ENCODE results near the gene AHSP. TPM values are rescaled to one million over a fixed set of nuclear protein-coding genes. Genes with fewer than 3 reads are reported as not detected.

The AHSP gene
- total RNA-seq, 1 experiment from 2014 or later: not detected

GRCh38 chr16:31498493-31498892 lies 29.2 kb upstream of the AHSP start:
- H3K4me1 ChIP-seq: peaks cover 14% of the 10 kb centered on the region
- no TSS peak for BruUV-seq (replicated peaks)
- no peak overlapping the region for H3K4me3 ChIP-seq (ENCODE audit: low read depth, low read length)
- Mint-ChIP-seq H3K27ac (ENCODE audit: unreplicated experiment) (no peak overlapping the region), H3K36me3 (ENCODE audit: insufficient read depth, unreplicated experiment) (peaks cover 5% of the 10 kb centered on the region), H3K4me3 (ENCODE audit: unreplicated experiment) (no peak overlapping the region), H3K9me3 (ENCODE audit: unreplicated experiment) (no peaks in the 10 kb centered on the region), H3K27me3 (ENCODE audit: insufficient read depth, unreplicated experiment) (no peaks in the 10 kb centered on the region), H3K4me1 (ENCODE audit: low read depth, unreplicated experiment) (peaks cover 6% of the 10 kb centered on the region)
- ChIA-PET CTCF (no interaction called here), POLR2A (no interaction called here)
- intact Hi-C loops (cut with micrococcal nuclease; ENCODE audit: unreplicated experiment): no loop called here
- no peak for DNase-seq
- H3K9me3 ChIP-seq: no peaks in the 10 kb centered on the region
- no peak for TF ChIP-seq CTCF (IDR thresholded peaks at IDR 0.05; ENCODE audit: insufficient read depth in 1 of 2, low read depth in 1 of 2, low read length in 1 of 2, severe bottlenecking in 1 of 2, unreplicated experiment in 1 of 2)
- no peaks in the 10 kb centered on the region for H3K27me3 ChIP-seq (replicated peaks; ENCODE audit: control insufficient read depth, insufficient read depth, low read length)
- no peaks in the 10 kb centered on the region; the same call in 1 of the 2 replicates for H3K36me3 ChIP-seq (ENCODE audit: control insufficient read depth, insufficient read depth, low read length)

- ChIA-PET CTCF (no interaction called here), POLR2A (interaction anchor here (0.5 kb wide), 1 partner anchor 402 kb away, joined by 3 read pairs; no protein-coding TSS in a partner anchor)
- no peak for TF ChIP-seq CTCF (IDR thresholded peaks at IDR 0.05; ENCODE audit: insufficient read depth in 1 of 2, low read depth in 1 of 2, low read length in 1 of 2, severe bottlenecking in 1 of 2, unreplicated experiment in 1 of 2)
- H3K4me1 Mint-ChIP-seq (ENCODE audit: low read depth, unreplicated experiment): peaks cover 6% of the 10 kb centered on the region
- H3K36me3 ChIP-seq (ENCODE audit: control insufficient read depth, insufficient read depth, low read length): no peaks in the 10 kb centered on the region
- no peak overlapping the region for H3K27ac Mint-ChIP-seq (ENCODE audit: unreplicated experiment)
- peaks cover 14% of the 10 kb centered on the region for H3K4me1 ChIP-seq
- BruUV-seq (replicated peaks): no TSS peak
- DNase-seq: no peak
- no peaks in the 10 kb centered on the region for H3K9me3 ChIP-seq
- intact Hi-C loops (cut with micrococcal nuclease; ENCODE audit: unreplicated experiment): no loop called here
- H3K9me3 Mint-ChIP-seq (ENCODE audit: unreplicated experiment): no peaks in the 10 kb centered on the region
- H3K4me3 ChIP-seq (ENCODE audit: low read depth, low read length): no peak overlapping the region
- H3K27me3 ChIP-seq (replicated peaks; ENCODE audit: control insufficient read depth, insufficient read depth, low read length): no peaks in the 10 kb centered on the region
- no peaks in the 10 kb centered on the region for H3K27me3 Mint-ChIP-seq (ENCODE audit: insufficient read depth, unreplicated experiment)
- H3K36me3 Mint-ChIP-seq (ENCODE audit: insufficient read depth, unreplicated experiment): peaks cover 5% of the 10 kb centered on the region
- no peak overlapping the region for H3K4me3 Mint-ChIP-seq (ENCODE audit: unreplicated experiment)
Measured at GRCh38 chr16:31499928-31500327, 27.8 kb upstream of the AHSP start.

- TF ChIP-seq CTCF (IDR thresholded peaks at IDR 0.05; ENCODE audit: insufficient read depth in 1 of 2, low read depth in 1 of 2, low read length in 1 of 2, severe bottlenecking in 1 of 2, unreplicated experiment in 1 of 2): no peak
- H3K27me3 Mint-ChIP-seq (ENCODE audit: insufficient read depth, unreplicated experiment): no peaks in the 10 kb centered on the region
- BruUV-seq (replicated peaks): no TSS peak
- H3K27ac Mint-ChIP-seq (ENCODE audit: unreplicated experiment): no peak overlapping the region
- no peaks in the 10 kb centered on the region for H3K9me3 Mint-ChIP-seq (ENCODE audit: unreplicated experiment)
- no peak overlapping the region for H3K4me3 Mint-ChIP-seq (ENCODE audit: unreplicated experiment)
- H3K4me1 ChIP-seq: peaks cover 14% of the 10 kb centered on the region
- POLR2A ChIA-PET: interaction anchor here (1.0 kb wide), 2 partner anchors 24 to 211 kb away, joined by 3 to 4 read pairs; a partner anchor contains a TSS
- peaks cover 5% of the 10 kb centered on the region for H3K36me3 Mint-ChIP-seq (ENCODE audit: insufficient read depth, unreplicated experiment)
- CTCF ChIA-PET: interaction anchor here (0.6 kb wide), 1 partner anchor 30 kb away, joined by 3 read pairs; no protein-coding TSS in a partner anchor
- H3K36me3 ChIP-seq (ENCODE audit: control insufficient read depth, insufficient read depth, low read length): no peaks in the 10 kb centered on the region
- H3K9me3 ChIP-seq: no peaks in the 10 kb centered on the region
- H3K27me3 ChIP-seq (replicated peaks; ENCODE audit: control insufficient read depth, insufficient read depth, low read length): no peaks in the 10 kb centered on the region
- intact Hi-C loops (cut with micrococcal nuclease; ENCODE audit: unreplicated experiment): no loop called here
- no peak overlapping the region for H3K4me3 ChIP-seq (ENCODE audit: low read depth, low read length)
- H3K4me1 Mint-ChIP-seq (ENCODE audit: low read depth, unreplicated experiment): peaks cover 6% of the 10 kb centered on the region
- DNase-seq: no peak
Measured at GRCh38 chr16:31501226-31501965, 26.3 kb upstream of the AHSP start.
